ENCODE data around the gene FTSJ3.
"Not testable (repeated sequence)": the region's sequence is repeated elsewhere in the genome, so short reads cannot be mapped to it uniquely, and the experiment has no call there.

The FTSJ3 gene, protein sequence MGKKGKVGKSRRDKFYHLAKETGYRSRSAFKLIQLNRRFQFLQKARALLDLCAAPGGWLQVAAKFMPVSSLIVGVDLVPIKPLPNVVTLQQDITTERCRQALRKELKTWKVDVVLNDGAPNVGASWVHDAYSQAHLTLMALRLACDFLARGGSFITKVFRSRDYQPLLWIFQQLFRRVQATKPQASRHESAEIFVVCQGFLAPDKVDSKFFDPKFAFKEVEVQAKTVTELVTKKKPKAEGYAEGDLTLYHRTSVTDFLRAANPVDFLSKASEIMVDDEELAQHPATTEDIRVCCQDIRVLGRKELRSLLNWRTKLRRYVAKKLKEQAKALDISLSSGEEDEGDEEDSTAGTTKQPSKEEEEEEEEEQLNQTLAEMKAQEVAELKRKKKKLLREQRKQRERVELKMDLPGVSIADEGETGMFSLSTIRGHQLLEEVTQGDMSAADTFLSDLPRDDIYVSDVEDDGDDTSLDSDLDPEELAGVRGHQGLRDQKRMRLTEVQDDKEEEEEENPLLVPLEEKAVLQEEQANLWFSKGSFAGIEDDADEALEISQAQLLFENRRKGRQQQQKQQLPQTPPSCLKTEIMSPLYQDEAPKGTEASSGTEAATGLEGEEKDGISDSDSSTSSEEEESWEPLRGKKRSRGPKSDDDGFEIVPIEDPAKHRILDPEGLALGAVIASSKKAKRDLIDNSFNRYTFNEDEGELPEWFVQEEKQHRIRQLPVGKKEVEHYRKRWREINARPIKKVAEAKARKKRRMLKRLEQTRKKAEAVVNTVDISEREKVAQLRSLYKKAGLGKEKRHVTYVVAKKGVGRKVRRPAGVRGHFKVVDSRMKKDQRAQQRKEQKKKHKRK

DNA sequence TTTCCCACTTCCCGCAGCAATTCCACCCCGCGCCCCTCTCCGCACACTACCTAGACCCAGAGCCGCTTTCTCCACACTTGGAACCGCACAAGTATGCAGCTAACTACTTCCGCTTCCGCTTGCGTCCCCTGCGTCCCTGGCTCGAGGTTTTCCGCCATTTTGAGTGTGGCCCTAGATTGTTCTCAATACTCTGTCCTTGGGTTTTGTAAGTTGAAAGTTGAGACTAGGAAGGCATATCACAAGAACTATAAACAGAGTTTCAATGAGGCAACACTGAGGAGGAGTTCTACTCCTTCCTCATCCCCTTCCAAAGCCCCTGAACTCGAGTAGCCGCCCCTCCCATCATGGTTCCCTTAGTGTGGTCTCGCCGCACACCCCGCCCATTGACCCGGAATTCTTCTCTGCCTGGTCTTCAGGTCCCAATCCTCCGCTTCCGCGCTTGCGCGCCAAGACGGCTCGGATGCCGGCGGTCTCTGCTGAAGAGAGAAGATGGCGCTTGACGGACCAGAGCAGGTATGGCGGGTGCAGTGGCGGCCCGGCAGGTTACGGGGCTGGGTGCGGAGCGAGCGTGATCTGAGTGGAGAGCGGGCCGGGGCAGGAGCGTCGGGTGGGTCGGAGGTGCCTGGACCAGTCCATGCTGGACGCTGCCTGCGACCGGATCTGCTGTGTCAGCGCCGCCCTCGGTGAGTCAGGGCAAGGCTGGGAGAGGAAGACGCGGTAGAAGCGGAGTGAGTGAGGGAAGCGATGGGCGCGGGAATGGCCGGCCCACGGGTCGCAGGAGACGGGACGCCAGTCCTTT is at the start of gene FTSJ3, which contains the start of gene PSMC5:
FTSJ3 (minus strand) TSS at position 662 of the 799 bp plus-strand sequence. CDS start 761 bp downstream, outside the sequence.
PSMC5 (plus strand) TSS at position 430 of the 799 bp plus-strand sequence; CDS start at position 490, 60 bp downstream.
- DNase-seq (ENCODE audit: low read depth) = peak; percentile 89

DNA sequence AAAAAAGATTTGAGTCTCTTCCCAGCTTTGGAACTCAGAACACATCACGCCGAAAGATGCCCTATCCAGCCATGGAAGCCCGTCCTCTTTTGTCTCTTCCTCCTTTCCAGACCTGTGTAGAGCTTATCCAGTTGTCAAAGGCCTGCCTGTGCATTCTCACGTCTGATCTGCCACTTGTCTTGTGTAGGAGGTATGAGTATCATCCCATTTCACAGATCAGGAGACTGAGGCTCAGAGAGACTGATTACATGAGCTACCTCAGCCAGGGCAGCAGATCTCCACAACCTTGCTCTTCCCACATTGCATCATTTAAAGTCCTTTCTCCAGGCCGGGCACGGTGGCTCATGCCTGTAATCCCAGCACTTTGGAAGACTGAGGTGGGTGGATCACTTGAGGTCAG is 47.2 kb upstream of the FTSJ3 start:
- DNase-seq (ENCODE audit: low read depth) = not testable (repeated sequence)

DNA sequence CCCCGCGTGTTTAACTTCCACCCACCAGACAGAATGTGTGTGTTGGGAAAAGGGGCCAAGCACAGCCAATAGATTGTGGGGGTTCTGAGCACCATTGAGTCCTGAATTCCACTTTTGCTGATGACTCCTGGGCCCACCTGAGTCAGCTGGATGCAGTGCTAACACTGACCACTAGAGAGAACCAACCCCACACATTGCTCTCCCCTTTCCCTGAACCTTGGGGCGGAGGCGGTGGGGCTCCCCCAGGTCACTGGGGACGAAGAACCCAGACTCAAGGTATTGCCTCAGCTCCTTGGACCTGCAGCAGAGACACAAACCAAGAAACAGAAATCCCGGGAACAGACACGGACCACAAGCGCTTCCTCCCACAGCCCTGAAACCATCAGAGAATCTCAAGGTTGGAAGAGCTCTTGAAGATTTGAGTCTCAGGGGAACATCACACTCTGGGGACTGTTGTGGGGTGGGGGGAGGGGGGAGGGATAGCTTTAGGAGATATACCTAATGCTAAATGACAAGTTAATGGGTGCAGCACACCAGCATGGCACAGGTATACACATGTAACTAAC is 46.7 kb upstream of the FTSJ3 start:
- DNase-seq (ENCODE audit: low read depth) = not testable (repeated sequence)

DNA sequence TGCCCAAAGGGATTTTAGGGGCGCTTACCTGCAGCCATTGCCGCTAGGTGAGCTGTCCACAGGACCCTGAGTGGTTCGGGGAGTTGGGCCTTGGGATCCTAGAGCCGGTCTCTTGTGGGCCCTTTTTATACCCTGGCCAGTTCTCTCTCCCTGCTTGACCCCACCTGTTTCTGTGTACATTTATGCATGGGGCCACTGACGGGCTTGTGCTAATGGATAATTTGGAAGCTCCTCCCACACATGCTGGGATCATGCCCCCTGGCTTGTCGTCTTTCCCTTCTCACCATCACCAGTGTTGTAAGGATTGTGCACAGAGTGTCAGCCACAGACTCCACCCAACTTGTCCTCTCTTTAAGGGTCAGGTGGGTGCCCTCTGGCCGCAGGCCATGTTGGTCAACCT is 46.1 kb upstream of the FTSJ3 start, which contains the start of gene CSH2:
CSH2 (minus strand) TSS at position 101 of the 400 bp plus-strand sequence; CDS start at position 38, 63 bp downstream.
- DNase-seq (ENCODE audit: low read depth) = not testable (repeated sequence)

DNA sequence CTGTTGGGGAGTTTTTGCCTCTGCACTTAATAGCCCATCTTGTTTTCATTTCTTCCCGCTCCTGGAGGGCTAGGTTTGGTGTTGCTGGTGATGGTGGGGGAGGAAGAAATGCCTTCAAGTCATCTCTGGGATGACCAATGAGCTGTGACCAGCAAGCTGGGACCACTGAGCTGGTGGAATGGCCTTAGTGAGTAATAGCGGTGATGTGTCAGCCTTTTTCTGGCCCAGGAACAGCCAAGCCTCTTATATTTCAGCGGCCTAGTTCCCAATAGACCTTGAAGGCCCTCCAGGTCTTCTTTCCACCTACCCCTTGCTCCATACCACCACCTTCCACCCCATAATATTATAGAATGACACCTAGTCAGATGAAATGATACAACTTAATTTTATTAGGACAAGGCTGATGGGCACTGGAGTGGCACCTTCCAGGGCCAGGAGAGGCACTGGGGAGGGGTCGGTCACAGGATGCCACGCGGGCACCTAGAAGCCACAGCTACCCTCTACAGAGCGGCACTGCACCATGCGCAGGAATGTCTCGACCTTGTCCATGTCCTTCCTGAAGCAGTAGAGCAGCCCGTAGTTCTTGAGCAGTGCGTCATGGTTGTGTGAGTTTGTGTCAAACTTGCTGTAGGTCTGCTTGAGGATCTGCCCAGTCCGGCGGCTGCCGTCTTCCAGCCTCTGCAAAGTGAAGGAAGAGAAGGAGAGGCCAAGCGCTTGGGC is 44.3 kb upstream of the FTSJ3 start:
- not testable (repeated sequence) for DNase-seq (ENCODE audit: low read depth)

DNA sequence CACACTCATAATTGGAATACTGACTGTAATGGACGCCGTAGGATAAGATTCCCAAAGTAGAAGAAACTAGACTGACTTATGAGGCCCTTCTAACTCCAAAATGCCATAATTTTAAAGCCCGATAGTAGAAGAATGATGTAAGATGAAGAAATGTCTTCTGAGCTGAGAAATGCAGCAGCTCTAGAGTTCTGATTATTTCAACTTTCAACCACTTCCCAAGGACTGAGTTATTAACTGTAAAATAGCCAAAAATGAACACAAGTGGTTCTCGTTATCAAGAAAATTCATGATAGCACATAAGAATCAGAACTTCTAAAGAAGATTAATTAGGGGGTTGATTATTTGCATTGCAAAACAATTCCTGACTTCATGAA is 42.8 kb upstream of the FTSJ3 start:
- not testable (repeated sequence) for DNase-seq (ENCODE audit: low read depth)

DNA sequence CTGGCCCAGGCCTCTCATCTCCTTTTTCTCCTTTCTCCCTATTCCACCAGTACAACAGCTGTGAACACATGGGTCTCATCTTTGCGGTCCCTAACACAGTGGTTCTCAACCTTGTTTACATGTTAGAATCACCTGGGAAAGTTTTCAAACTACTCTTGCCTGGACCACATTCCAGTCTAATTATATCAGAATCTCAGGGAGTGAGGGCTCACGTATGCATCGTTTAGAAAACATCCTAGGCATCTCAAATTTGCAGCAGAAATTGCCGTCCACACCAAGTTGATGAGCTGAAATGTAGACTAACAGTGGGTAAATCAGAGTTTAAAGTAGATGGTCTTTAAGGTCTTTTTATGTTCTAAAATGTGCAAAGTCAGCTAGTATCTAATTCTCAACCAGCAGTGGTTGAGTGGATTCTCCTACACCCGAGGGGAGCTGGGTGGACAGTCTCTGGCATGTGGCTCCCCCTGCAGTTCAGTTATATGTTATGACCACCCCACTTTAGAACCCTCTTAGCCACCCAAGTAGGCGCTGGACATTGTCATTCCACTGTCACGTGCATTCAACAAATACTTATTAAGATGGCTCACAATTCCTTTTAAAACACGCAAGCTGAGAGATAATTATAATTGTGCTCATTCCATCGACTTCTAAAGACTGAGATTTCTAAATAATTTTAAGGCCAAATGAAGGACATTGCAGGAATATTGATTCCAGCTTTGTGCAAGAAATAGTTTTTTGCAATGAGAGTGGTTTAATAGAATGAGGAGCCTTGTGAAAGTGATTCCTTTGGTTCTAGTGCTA is 42.2 kb upstream of the FTSJ3 start:
- DNase-seq (ENCODE audit: low read depth) = not testable (repeated sequence)

DNA sequence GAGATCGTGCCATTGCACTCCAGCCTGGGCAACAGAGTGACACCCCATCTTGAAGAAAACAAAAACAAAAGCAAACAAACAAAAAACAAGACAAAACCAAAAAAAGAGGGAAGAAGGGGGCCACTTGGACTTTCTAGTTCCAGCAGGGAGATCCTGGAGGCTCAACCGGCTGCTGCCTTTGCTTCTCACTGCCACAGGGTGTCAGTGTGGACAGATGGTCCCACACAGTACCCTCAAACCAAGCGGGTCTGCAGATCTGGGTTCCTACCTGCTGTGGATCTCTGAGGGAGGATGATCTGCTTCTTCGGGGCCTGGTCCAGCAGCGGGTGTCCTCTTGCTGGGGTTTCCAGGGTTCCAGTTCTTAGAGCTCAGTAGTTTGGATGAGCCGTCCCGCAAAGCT is 39.2 kb upstream of the FTSJ3 start:
- not testable (repeated sequence) for DNase-seq (ENCODE audit: low read depth)

DNA sequence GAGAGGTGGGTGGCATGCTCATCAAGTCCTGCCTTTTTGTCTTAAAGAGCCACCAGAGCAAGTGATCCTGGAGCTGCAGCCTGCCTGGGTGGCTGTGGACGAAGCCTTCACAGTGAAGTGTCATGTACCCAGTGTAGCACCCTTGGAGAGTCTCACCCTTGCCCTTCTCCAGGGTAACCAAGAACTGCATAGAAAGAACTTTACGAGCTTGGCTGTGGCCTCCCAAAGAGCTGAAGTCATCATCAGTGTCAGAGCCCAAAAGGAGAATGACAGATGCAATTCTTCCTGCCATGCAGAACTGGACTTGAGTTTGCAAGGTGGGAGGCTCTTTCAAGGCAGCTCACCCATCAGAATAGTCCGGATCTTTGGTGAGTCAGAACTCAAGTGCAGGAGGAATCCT is 31.8 kb upstream of the FTSJ3 start:
- no peak for DNase-seq (ENCODE audit: low read depth)

DNA sequence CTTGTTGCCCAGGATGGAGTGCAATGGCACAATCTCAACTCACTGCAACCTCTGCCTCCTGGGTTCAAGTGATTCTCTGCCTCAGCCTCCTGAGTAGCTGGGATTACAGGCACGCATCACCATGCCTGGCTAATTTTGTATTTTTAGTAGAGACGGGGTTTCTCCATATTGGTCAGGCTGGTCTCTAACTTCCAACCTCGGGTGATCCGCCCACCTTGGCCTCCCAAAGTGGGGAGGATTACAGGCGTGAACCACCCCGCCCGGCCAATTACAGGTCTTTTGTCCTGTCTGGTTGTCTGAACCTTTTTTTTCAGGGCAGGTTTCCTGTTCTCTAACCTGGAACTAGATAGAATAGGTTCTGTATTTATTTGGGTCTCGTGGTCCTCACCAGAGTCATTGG is 29.0 kb upstream of the FTSJ3 start:
- DNase-seq (ENCODE audit: low read depth) = not testable (repeated sequence)

DNA sequence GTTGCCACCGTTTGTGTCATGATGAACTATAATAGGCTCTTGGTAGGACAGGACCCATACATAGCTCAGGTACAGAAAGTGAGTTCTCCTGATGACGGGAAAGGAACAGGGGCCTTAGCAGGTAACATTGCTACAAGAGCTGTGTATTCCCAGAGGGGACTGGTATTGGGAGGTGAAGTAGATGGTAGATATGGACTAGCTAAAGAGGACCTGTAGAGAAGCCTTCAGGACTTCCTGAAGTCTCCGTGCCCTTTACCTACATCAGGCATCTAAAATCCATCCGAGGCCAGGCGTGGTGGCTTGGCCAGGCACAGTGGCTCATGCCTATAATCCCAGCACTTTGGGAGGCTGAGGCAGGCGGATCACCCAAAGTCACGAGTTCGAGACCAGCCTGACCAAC is 27.7 kb upstream of the FTSJ3 start:
- DNase-seq (ENCODE audit: low read depth) = no peak

DNA sequence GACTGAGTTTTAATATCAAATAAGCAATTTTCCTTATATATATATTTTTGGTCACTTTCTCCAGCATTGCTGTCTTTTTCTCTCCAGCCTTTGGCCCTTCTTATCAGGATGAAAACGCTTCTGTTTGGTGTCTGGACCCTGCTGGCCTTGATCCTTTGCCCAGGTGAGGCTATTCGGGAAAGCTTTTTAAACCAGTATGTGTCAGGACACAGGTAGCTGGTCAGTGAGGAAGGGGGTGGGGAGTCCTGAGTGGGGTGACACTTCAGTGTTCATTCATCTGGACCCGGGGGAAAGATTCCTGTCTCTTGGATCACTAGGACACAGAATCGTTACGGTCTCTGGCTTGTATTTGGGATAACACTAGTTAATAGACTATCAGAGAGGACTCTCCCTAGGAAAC is 27.2 kb upstream of the FTSJ3 start:
- DNase-seq (ENCODE audit: low read depth) = no peak

DNA sequence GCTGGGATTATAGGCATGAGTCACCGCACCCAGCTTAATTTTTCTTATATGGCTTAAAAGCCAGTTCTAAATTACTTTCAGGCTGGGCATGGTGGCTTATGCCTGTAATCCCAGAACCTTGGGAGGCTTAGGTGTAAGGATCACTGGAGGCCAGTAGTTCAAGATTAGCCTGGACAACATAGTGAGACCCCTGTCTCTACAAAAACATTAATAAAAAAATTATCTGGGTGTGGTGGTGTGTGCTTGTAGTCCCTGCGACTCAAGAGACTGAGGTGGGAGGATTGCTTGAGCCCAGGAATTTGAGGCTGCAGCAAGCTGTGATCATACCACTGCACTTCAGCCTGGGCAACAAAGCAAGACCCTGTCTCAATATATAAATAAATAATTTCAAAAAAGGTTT is 25.8 kb upstream of the FTSJ3 start:
- DNase-seq (ENCODE audit: low read depth) = no peak

DNA sequence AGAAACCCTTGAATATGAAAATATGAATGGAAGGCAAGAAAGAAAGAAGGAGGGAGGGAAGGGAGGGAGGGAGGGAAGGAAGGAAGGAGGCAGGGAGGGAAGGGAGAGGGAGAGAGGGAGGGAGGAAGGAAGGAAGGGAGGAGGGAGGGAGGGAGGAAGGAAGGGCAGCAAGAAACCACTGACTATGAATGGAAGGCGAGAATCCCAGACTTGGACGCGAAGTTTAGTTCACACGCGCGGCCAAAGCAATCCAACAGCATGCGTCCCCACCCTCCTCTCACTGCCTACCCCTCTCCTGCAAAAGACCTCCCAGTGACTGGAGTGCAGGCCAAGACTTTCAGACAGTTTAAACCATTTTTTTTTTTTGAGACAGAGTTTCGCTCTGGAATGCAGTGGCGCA is 22.9 kb upstream of the FTSJ3 start:
- no peak for DNase-seq (ENCODE audit: low read depth)

DNA sequence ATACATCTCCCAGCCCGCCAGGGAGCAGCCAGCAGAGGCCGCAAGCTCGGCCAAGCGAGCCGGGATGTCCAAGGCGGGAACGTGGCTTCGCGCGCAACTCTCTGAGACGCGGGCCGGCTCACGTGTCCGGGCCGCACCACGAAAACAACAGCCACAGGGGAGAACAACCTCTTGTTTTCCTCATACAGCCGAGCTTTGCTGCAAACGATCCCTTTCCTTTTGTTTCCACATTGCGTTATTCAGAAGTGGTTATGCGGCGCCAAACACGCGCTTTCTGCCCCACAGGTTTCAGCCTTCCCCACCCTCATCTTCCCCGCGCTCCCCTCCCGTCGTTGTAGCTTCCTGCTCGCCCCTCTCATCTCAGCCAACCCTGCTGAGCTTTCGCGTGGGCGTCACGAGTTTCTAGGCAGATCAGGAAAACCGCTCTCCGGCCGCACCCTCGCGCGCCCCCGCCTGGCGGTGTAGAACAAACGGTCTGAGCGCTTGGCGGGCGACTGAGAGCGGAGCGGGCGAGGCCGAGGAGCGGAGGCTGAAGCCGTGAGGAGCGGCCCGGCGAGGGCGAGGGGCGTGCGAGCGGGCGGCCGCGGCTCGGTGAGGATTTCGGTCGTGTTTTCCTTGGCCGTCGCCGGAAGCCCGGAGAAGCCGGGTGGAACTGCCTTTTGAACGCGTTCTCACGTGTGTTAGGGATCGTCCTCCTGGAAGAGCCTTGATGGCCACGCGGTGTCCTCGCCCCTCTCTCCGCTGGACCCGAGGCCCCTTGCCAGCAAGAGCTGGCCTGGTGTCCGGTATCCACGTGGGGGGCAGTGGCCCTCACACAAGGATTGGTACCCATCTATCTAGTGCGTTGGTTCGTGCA is 21.6 kb upstream of the FTSJ3 start:
- peak; percentile 89 for DNase-seq (ENCODE audit: low read depth)

DNA sequence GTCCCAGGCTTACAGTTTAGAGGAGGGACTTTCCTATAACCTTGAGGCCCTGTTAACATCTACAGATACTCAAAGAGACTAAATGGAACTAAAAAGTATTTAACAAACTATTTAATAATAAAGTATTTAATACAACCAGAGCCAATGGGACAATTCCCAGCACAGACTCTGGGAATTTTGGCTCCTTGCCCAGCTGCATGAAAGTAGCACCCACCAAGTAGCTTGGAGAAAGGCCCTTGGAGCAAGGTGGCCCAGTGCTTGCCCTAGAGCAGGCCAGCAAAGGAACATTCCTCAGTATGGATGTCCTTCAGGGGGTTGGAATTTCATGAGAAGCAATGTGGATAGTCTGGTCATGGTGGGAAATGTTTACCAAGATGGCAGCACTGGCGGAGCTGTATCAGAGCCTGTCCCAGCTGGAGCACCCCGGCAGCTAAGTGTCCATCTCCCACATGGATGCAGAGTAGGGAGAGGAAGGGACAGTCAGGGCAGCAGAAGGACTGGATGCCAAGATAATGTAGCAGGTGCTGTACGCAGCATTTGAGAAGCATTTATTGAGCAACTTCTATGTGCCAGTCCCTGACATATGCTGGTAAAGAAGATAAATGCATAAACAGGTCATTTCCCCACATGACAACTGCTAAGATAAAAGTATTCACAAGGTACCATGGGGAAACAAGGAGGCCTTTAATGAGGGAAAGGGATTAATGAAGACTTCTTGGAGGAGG is 20.2 kb upstream of the FTSJ3 start:
- DNase-seq (ENCODE audit: low read depth) = no peak

DNA sequence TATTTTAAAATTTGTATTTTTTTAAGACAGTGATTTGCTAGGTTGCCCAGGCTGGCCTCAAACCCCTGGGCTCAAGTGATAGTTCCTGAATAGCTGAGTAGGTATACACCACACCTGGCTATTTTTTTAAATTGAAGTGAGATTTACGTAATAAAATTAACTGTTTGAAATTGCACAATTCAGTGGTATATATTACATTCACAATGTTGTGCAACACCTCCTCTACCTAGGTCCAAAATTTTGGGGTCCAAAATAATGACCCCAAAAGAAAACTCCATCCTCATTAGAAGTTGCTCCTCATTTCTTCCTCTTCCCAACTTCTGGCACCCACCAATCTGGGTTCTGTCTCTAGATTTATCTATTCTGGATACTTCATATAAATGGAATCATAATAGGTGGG is 18.0 kb upstream of the FTSJ3 start:
- no peak for DNase-seq (ENCODE audit: low read depth)

DNA sequence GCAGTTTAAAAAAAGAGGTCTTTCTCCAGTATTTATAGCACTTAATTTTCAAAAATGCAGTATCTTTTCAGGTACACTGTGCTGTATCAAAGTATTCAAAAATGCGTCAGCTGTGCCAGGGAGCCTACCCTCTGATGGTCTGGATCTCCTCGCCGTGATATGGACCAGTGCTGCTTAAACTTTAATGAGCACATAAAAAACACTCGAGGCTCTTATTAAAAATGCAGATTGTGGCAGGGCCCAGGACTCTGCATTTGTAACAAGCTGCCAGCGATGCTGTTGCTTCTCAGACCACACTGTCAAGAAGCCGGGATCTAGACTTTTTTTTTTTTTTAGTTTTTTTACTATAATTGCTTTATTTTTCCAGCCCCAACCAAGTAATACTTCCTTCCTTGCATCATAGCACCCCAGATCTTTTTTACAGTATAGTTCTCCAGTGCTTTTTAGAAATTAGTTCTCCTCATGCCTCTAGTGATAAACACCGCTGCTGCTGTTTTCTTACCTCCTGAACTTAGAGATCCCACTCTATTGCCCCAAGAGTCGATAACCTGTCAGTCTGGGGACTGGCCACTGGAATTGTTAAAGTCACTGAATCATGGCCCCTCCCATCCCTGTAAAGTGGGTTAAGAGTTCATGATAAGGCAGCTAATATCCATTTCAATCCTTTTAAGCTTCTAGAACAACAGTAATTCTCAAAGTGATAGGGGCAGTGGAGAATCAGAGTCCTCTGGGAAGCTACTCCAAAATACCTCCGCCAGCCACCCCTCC is 16.6 kb upstream of the FTSJ3 start:
- no peak for DNase-seq (ENCODE audit: low read depth)

All from stimulated activated CD8-positive, alpha-beta memory T cell treated with anti-CD3 and anti-CD28 coated beads, Interleukin-7, amount 100 ng/mL, for 24 hours (primary cell).